ENCODE measurements around the gene MEIG1. TPM values are rescaled to one million over a fixed set of nuclear protein-coding genes. Genes with fewer than 3 reads are reported as not detected.

Gene MEIG1
- total RNA-seq, result not detected

GRCh38 chr10:14959221-14960057, at the start of gene MEIG1:
Gene MEIG1, plus strand, starts transcription at chr10:14959388. Its CDS starts 7,081 bp downstream, at chr10:14966469.
- TF ChIP-seq, protein P1, sequence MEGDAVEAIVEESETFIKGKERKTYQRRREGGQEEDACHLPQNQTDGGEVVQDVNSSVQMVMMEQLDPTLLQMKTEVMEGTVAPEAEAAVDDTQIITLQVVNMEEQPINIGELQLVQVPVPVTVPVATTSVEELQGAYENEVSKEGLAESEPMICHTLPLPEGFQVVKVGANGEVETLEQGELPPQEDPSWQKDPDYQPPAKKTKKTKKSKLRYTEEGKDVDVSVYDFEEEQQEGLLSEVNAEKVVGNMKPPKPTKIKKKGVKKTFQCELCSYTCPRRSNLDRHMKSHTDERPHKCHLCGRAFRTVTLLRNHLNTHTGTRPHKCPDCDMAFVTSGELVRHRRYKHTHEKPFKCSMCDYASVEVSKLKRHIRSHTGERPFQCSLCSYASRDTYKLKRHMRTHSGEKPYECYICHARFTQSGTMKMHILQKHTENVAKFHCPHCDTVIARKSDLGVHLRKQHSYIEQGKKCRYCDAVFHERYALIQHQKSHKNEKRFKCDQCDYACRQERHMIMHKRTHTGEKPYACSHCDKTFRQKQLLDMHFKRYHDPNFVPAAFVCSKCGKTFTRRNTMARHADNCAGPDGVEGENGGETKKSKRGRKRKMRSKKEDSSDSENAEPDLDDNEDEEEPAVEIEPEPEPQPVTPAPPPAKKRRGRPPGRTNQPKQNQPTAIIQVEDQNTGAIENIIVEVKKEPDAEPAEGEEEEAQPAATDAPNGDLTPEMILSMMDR (IDR thresholded peaks at IDR 0.05; ENCODE audit: low read depth), result no peak

GRCh38 chr10:14910953-14911352, 48.2 kb upstream of the MEIG1 start:
- TF ChIP-seq, protein P1 (IDR thresholded peaks at IDR 0.05; ENCODE audit: low read depth), result no peak

DNA sequence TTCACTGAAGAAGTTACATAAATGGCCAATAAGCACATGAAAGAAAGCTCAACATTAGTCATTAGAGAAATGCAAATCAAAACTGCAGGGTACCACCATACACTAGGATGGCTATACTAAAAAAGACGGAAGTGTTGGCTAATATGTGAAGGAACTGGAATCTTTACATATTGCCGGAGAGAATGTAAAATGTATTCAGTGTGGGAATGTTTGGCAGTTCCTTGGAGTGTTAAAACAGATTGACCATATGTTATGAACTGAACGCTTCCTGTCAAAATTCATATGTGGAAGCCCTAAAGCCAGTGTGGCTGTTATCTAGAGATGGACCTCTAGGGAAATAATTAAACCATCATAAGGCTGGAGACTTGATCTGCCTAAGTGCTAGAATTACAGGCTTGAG, 47.4 kb upstream of the MEIG1 start:
- TF ChIP-seq, protein P1 (IDR thresholded peaks at IDR 0.05; ENCODE audit: low read depth), result no peak

- TF ChIP-seq, protein P1 (IDR thresholded peaks at IDR 0.05; ENCODE audit: low read depth), result no peak
Measured at GRCh38 chr10:14916600-14916999, 42.6 kb upstream of the MEIG1 start.

- TF ChIP-seq, protein P1 (IDR thresholded peaks at IDR 0.05; ENCODE audit: low read depth), result no peak
Measured at GRCh38 chr10:14917827-14918226, 41.4 kb upstream of the MEIG1 start.

DNA sequence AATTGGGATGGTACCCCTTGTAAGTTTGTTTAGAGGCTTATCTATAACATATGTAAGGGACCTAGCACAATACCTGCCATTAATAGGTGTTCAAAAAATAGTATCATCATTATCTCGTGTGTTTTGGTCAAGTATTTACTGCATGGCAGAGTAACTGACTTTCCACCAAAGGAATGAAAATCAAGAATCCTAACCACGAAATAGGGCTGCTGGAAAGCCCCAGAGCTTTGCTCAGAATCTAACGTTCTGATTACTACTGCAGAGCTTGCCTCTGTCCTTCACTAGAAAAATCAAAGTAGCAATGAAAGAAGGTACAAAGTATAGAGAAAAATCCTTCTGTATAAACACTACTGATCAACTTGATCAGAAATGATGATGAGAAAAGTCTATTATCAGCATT, 40.2 kb upstream of the MEIG1 start:
- TF ChIP-seq, protein P1 (IDR thresholded peaks at IDR 0.05; ENCODE audit: low read depth), result no peak

- TF ChIP-seq, protein P1 (IDR thresholded peaks at IDR 0.05; ENCODE audit: low read depth), result no peak
Measured at GRCh38 chr10:14924013-14924412, 35.2 kb upstream of the MEIG1 start.

Data from subcutaneous adipose tissue (tissue), 4 donors.